ENCODE results near the gene ARHGAP27. TPM values are rescaled to one million over a fixed set of nuclear protein-coding genes. Genes with fewer than 3 reads are reported as not detected.
A peak's percentile ranks its signal among the peaks of the same experiment; 100 is the strongest.

Gene ARHGAP27
- total and polyA plus RNA-seq, 8 donors: 3.1 to 22.4 (median 7.4) TPM

DNA sequence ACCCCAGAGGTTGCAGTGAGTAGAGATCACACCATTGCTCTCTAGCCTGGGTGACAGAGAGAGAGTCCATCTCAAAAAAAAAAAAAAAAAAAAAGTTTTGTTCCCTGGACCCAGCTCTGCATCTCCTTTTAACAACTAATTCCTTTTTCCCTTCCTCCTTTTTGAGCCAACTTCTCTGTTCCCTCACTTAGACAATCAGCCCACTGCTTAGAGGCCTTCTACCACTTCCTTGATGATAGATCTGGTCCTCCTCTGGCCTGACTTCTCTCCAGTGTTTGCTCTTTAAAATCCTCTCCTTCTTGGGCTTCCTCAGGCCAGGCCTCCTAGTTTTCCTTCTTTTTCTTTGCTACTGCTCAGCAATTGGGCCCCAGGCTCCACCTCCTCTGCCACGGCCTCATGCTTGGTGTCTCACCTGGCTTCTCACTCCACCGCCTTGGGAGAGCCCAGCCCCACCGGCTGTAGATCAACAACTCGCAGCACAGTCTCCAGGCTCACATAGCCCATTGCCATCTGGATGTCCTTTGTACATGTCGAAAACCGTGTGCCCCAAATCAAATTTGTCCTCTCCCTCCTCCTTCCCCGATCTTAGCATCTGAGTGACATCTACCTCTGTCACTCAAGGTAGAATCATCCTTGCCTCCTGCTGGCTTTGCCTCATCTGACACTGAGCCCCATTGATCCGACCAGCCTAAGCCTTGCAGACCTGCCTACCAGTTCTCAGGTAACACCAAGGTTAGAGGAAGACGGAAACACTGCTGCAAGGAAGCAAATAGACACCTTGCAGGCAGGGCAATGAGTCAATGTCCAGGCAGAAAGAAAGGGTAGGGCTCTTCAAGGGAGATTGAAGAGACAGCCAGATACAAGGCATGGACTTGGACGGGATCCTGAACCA, 17.4 kb downstream of the ARHGAP27 start:
- DNase-seq (no peak), ATAC-seq (peak in 3 of 4 donors; percentile 22 to 29 (median 28)), FAIRE-seq (no peak)
- Histone ChIP-seq H3K4me1 (no peaks in the 10 kb centered on the region), H3K27ac (no peak overlapping the region), H3K36me3 (no peaks in the 10 kb centered on the region), H3K4me3 (no peak overlapping the region), H3K9me3 (no peaks in the 10 kb centered on the region), H3K27me3 (no peaks in the 10 kb centered on the region)
- intact Hi-C loops (cut with DNase I): no loop called here
- WGBS, 2 donors: 85 to 89% methylated on average over 10 of the region's 10 CpGs
- TF ChIP-seq, protein P1, sequence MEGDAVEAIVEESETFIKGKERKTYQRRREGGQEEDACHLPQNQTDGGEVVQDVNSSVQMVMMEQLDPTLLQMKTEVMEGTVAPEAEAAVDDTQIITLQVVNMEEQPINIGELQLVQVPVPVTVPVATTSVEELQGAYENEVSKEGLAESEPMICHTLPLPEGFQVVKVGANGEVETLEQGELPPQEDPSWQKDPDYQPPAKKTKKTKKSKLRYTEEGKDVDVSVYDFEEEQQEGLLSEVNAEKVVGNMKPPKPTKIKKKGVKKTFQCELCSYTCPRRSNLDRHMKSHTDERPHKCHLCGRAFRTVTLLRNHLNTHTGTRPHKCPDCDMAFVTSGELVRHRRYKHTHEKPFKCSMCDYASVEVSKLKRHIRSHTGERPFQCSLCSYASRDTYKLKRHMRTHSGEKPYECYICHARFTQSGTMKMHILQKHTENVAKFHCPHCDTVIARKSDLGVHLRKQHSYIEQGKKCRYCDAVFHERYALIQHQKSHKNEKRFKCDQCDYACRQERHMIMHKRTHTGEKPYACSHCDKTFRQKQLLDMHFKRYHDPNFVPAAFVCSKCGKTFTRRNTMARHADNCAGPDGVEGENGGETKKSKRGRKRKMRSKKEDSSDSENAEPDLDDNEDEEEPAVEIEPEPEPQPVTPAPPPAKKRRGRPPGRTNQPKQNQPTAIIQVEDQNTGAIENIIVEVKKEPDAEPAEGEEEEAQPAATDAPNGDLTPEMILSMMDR (IDR thresholded peaks at IDR 0.05): no peak

GRCh38 chr17:45413498-45413923, 19.2 kb downstream of the ARHGAP27 start:
- TF ChIP-seq, protein P1 (IDR thresholded peaks at IDR 0.05): no peak
- no peaks in the 10 kb centered on the region for H3K4me1 ChIP-seq

DNA sequence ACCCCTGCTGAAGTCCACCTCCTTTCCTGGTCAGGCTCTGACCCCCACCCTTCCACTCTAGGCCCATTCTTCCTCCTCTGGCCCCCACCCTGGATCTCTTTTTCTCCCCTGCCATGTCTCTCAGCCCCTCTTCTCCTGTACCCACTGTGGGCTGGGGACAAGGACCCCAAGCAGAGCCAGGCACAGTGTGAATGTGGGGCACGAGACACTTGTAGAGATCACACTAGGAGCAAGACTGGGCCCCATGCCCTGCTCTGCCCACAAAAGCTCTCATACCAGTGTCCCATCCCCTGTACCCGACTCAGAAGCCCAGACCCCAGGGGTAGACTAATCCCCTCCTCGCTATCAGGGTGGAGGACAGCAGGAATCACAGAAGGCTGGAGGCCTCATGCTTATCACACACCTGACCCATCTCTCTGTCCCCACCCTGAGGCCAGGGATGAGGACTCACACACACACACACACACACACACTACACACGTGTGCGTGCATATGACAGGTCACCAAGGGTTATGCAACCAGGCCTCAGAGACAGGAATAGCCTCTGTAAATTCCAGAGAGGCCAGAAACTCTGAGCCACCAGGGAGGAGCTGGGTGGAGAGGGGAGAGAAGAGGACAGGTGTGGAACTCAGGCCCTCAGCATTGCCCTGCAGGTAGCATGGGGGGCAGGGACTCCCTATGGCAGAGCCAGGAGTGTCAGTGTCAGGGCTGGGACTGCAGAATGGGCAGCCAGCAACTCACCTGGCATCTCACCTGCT, 21.1 kb downstream of the ARHGAP27 start:
- no peak for FAIRE-seq
- H3K36me3 ChIP-seq: no peaks in the 10 kb centered on the region
- H3K27ac ChIP-seq: no peak overlapping the region
- intact Hi-C loops (cut with DNase I): no loop called here
- H3K9me3 ChIP-seq: no peaks in the 10 kb centered on the region
- no peaks in the 10 kb centered on the region for H3K27me3 ChIP-seq
- peak in 1 of 6 donors; percentile 18 for DNase-seq
- H3K4me1 ChIP-seq: no peaks in the 10 kb centered on the region
- no peak overlapping the region for H3K4me3 ChIP-seq
- TF ChIP-seq, protein P1 (IDR thresholded peaks at IDR 0.05): no peak
- 84 to 93% methylated on average over 5 of the region's 5 CpGs for WGBS, 2 donors
- ATAC-seq: no peak

More at GRCh38 chr17:45413498-45413923, 19.2 kb downstream of the ARHGAP27 start:
- H3K27ac ChIP-seq: no peak overlapping the region
- 85% methylated on average over 9 of the region's 9 CpGs for WGBS, 2 donors
- no peaks in the 10 kb centered on the region for H3K36me3 ChIP-seq
- no peaks in the 10 kb centered on the region for H3K9me3 ChIP-seq
- no peaks in the 10 kb centered on the region for H3K27me3 ChIP-seq
- DNase-seq: no peak
- intact Hi-C loops (cut with DNase I): no loop called here
- no peak overlapping the region for H3K4me3 ChIP-seq
- FAIRE-seq: no peak
- ATAC-seq: peak in 3 of 4 donors; percentile 57 to 71 (median 65)

- Histone ChIP-seq H3K27ac (peak overlapping the region in 2 of 4 donors; percentile 47 to 48), H3K27me3 (no peaks in the 10 kb centered on the region), H3K4me3 (peak overlapping the region in 2 of 4 donors; percentile 1 to 37), H3K36me3 (no peaks in the 10 kb centered on the region), H3K9me3 (no peaks in the 10 kb centered on the region), H3K4me1 (no peaks in the 10 kb centered on the region)
- no peak for FAIRE-seq
- TF ChIP-seq, protein P1 (IDR thresholded peaks at IDR 0.05): no peak
- ATAC-seq: peak in 3 of 4 donors; percentile 14 to 61 (median 54)
- WGBS, 2 donors: 78 to 85% methylated on average over 24 of the region's 24 CpGs
- intact Hi-C loops (cut with DNase I): no loop called here
- DNase-seq: peak in 1 of 6 donors; percentile 53
These were observed 22.3 kb downstream of the ARHGAP27 start for GRCh38 chr17:45410144-45411091.

Measured in pancreas (tissue), 10 donors.